GM23248 (cell line): Measurements from ENCODE around the gene TLR8. TPM values are rescaled to one million over a fixed set of nuclear protein-coding genes. Genes with fewer than 3 reads are reported as not detected.

Experiments
- DNase-seq: peaks from one replicate; pipeline ENCODE4 v3.0.0-alpha.2; 2015
- H2AFZ ChIP-seq: fragments of 200-600 bp; sonication (generic); 2 replicates; pipeline ENCODE4 v1.6.1; 2016; ENCODE audit warnings: antibody characterized with exemption
- H3F3A ChIP-seq: fragments of 200-600 bp; sonication (generic); 2 replicates; pipeline ENCODE4 v1.6.1; 2016; ENCODE audit warnings: mild to moderate bottlenecking, antibody characterized with exemption, mixed run types; ENCODE audit not compliant: insufficient read depth
- H3K27ac ChIP-seq: fragments of 200-600 bp; sonication (generic); 2 replicates; pipeline ENCODE4 v1.5.1; 2016; ENCODE audit warnings: mild to moderate bottlenecking
- H3K27me3 ChIP-seq: fragments of 200-600 bp; sonication (generic); replicated peaks from 2 replicates; pipeline ENCODE4 v1.6.1; 2016; ENCODE audit warnings: mild to moderate bottlenecking; ENCODE audit not compliant: insufficient read depth
- H3K36me3 ChIP-seq: fragments of 200-600 bp; sonication (generic); 2 replicates; pipeline ENCODE4 v1.6.1; 2016; ENCODE audit warnings: low read depth, mild to moderate bottlenecking
- H3K4me1 ChIP-seq: fragments of 200-600 bp; sonication (generic); 2 replicates; pipeline ENCODE4 v1.6.1; 2016; ENCODE audit warnings: mild to moderate bottlenecking; ENCODE audit not compliant: insufficient read depth
- H3K4me2 ChIP-seq: fragments of 200-600 bp; sonication (generic); one replicate; pipeline ENCODE4 v1.6.1; 2016; ENCODE audit warnings: mild to moderate bottlenecking; ENCODE audit not compliant: unreplicated experiment
- H3K4me3 ChIP-seq: fragments of 200-600 bp; sonication (generic); 2 replicates; pipeline ENCODE4 v1.5.1; 2016; ENCODE audit warnings: mild to moderate bottlenecking
- H3K79me2 ChIP-seq: fragments of 200-600 bp; sonication (generic); 2 replicates; pipeline ENCODE4 v1.6.1; 2016; ENCODE audit warnings: mild to moderate bottlenecking; ENCODE audit not compliant: insufficient read depth
- H3K9ac ChIP-seq: fragments of 200-600 bp; sonication (generic); 2 replicates; pipeline ENCODE4 v1.6.1; 2016; ENCODE audit warnings: mild to moderate bottlenecking
- H3K9me2 ChIP-seq: fragments of 200-600 bp; sonication (generic); 2 replicates; pipeline ENCODE4 v1.6.1; 2016; ENCODE audit warnings: mixed run types, mild to moderate bottlenecking, moderate library complexity; ENCODE audit not compliant: insufficient read depth
- H3K9me3 ChIP-seq: fragments of 200-600 bp; sonication (generic); one replicate; pipeline ENCODE4 v1.6.1; 2017; ENCODE audit warnings: low read depth
- H4K20me1 ChIP-seq: fragments of 200-600 bp; sonication (generic); 2 replicates; pipeline ENCODE4 v1.6.0; 2016; ENCODE audit not compliant: insufficient read depth
- EZH2 ChIP-seq: fragments of 200-600 bp; sonication (generic); IDR thresholded peaks from 2 replicates; pipeline ENCODE4 v1.6.1; 2018; ENCODE audit warnings: antibody characterized with exemption, mild to moderate bottlenecking; ENCODE audit not compliant: insufficient read depth, poor library complexity, severe bottlenecking
- EZH2phosphoT487 ChIP-seq: fragments of 200-600 bp; sonication (generic); IDR thresholded peaks from 2 replicates; pipeline ENCODE4 v1.6.1; 2018; ENCODE audit warnings: antibody characterized with exemption, moderate library complexity, mild to moderate bottlenecking, low read depth; ENCODE audit not compliant: insufficient read depth
- WGBS, 2 experiments: methylation state at CpG; one replicate each; pipeline ENCODE4 v1.1.6; 2015 to 2017; ENCODE audit warnings: low lambda C conversion rate in 2 of 2, low coverage in 1 of 2; ENCODE audit errors: missing lambda C conversion rate in 2 of 2; 5-methylcytosine and 5-hydroxymethylcytosine counted together
- in situ Hi-C: fragments of 300-500 bp; cut with MboI; formaldehyde crosslinking; loops from 2 replicates; pipeline ENCODE4 v1.15.0; 2020
- polyA plus RNA-seq: library from polyadenylated mRNA; unstranded; fragments of >200 nt; fragmentation: Nextera tagmentation; extraction: Ambion mirVana; gene quantifications from 2 replicates; pipeline ENCODE4 v1.2.1, GENCODE V29; 2016
- total RNA-seq: library from RNA; depleted of rRNA; stranded (reverse); fragments of >200 nt; shearing (Covaris generic); gene quantifications from 2 replicates; pipeline ENCODE4 v1.2.3, GENCODE V29; 2014

Gene TLR8
- total and polyA plus RNA-seq, 2 experiments from 2014 or later = not detected

GRCh38 chrX:12922599-12922919 is 16.1 kb downstream of the TLR8 start:
- no peak overlapping the region for H3K9ac ChIP-seq
- H3K27me3 ChIP-seq = no peaks in the 10 kb centered on the region
- H3K9me3 ChIP-seq = no peaks in the 10 kb centered on the region
- H3F3A ChIP-seq = no peaks in the 10 kb centered on the region
- no peak overlapping the region for H3K4me2 ChIP-seq
- no peak overlapping the region for H3K4me3 ChIP-seq
- no peaks in the 10 kb centered on the region for H3K79me2 ChIP-seq
- H3K36me3 ChIP-seq = no peaks in the 10 kb centered on the region
- no peaks in the 10 kb centered on the region for H3K4me1 ChIP-seq
- H4K20me1 ChIP-seq = no peaks in the 10 kb centered on the region
- no peak for TF ChIP-seq EZH2phosphoT487
- no peak for TF ChIP-seq EZH2
- no peak for DNase-seq
- H2AFZ ChIP-seq = no peak overlapping the region
- in situ Hi-C loops = loop anchor here (25.0 kb wide), 1 partner anchor 1115 kb away; the partner anchor contains the start of gene GEMIN8
- no peak overlapping the region for H3K27ac ChIP-seq
- H3K9me2 ChIP-seq = no peaks in the 10 kb centered on the region

- H2AFZ ChIP-seq = no peak overlapping the region
- no peak for TF ChIP-seq EZH2phosphoT487
- TF ChIP-seq EZH2 = no peak
- no peaks in the 10 kb centered on the region for H3K79me2 ChIP-seq
- no peaks in the 10 kb centered on the region for H3K36me3 ChIP-seq
- no peak for DNase-seq
- WGBS, 2 experiments = 74 to 77% methylated on average over 4 of the region's 4 CpGs
- no peak overlapping the region for H3K9ac ChIP-seq
- no peaks in the 10 kb centered on the region for H3F3A ChIP-seq
- H3K9me3 ChIP-seq = no peaks in the 10 kb centered on the region
- no peak overlapping the region for H3K4me2 ChIP-seq
- H4K20me1 ChIP-seq = no peaks in the 10 kb centered on the region
- no peaks in the 10 kb centered on the region for H3K9me2 ChIP-seq
- H3K4me1 ChIP-seq = no peaks in the 10 kb centered on the region
- no peaks in the 10 kb centered on the region for H3K27me3 ChIP-seq
- H3K4me3 ChIP-seq = no peak overlapping the region
- in situ Hi-C loops = no loop called here
- H3K27ac ChIP-seq = no peak overlapping the region
These were observed 23.3 kb downstream of the TLR8 start for GRCh38 chrX:12929701-12930100.

- Histone ChIP-seq H3K27me3 (no peaks in the 10 kb centered on the region), H4K20me1 (no peaks in the 10 kb centered on the region), H3K9ac (no peak overlapping the region), H3K27ac (no peak overlapping the region), H3K9me3 (no peaks in the 10 kb centered on the region), H3F3A (no peaks in the 10 kb centered on the region), H3K4me2 (no peak overlapping the region), H3K4me3 (no peak overlapping the region), H3K79me2 (no peaks in the 10 kb centered on the region), H3K4me1 (no peaks in the 10 kb centered on the region), H3K36me3 (no peaks in the 10 kb centered on the region), H3K9me2 (no peaks in the 10 kb centered on the region), H2AFZ (no peak overlapping the region)
- in situ Hi-C loops = no loop called here
- DNase-seq = no peak
- TF ChIP-seq EZH2 (no peak), EZH2phosphoT487 (no peak)
- 91 to 100% methylated on average over 2 of the region's 2 CpGs for WGBS, 2 experiments
These were observed 23.7 kb downstream of the TLR8 start for GRCh38 chrX:12930150-12930549.

- TF ChIP-seq EZH2phosphoT487 (no peak), EZH2 (no peak)
- Histone ChIP-seq H3K4me3 (no peak overlapping the region), H3K27ac (no peak overlapping the region), H3K27me3 (no peaks in the 10 kb centered on the region), H3K36me3 (no peaks in the 10 kb centered on the region), H3K4me1 (no peaks in the 10 kb centered on the region), H3K9me3 (no peaks in the 10 kb centered on the region), H3K79me2 (no peaks in the 10 kb centered on the region), H3K9ac (no peak overlapping the region), H4K20me1 (no peaks in the 10 kb centered on the region), H3K9me2 (no peaks in the 10 kb centered on the region), H3K4me2 (no peak overlapping the region), H2AFZ (no peak overlapping the region), H3F3A (no peaks in the 10 kb centered on the region)
- no peak for DNase-seq
- in situ Hi-C loops = no loop called here
- 48 to 87% methylated on average over 1 of the region's 1 CpG for WGBS, 2 experiments
These were observed 25.8 kb downstream of the TLR8 start for GRCh38 chrX:12932244-12932643.

GRCh38 chrX:12934850-12935249 is 28.4 kb downstream of the TLR8 start:
- 90 to 93% methylated on average over 5 of the region's 5 CpGs for WGBS, 2 experiments
- in situ Hi-C loops = no loop called here

More at GRCh38 chrX:12934850-12935249, 28.4 kb downstream of the TLR8 start:
- no peaks in the 10 kb centered on the region for H4K20me1 ChIP-seq
- no peak overlapping the region for H3K27ac ChIP-seq
- no peaks in the 10 kb centered on the region for H3K36me3 ChIP-seq
- no peaks in the 10 kb centered on the region for H3K27me3 ChIP-seq
- no peak overlapping the region for H3K4me3 ChIP-seq
- no peaks in the 10 kb centered on the region for H3K79me2 ChIP-seq
- no peaks in the 10 kb centered on the region for H3K9me3 ChIP-seq
- DNase-seq = no peak
- TF ChIP-seq EZH2phosphoT487 (no peak), EZH2 (no peak)
- H3K4me1 ChIP-seq = no peaks in the 10 kb centered on the region
- H3F3A ChIP-seq = no peaks in the 10 kb centered on the region
- no peak overlapping the region for H2AFZ ChIP-seq
- H3K9ac ChIP-seq = no peak overlapping the region
- no peaks in the 10 kb centered on the region for H3K9me2 ChIP-seq
- no peak overlapping the region for H3K4me2 ChIP-seq
